GM12873 (cell line): ENCODE data around the gene CCDC134.

ENCODE experiments used
- TF ChIP-seq, protein P1 (sequence below): IDR thresholded peaks from 2 replicates; pipeline ENCODE4 v1.5.1; 2012; ENCODE audit warnings: low read depth, mild to moderate bottlenecking, moderate library complexity, low read length, control low read depth; ENCODE audit not compliant: insufficient read depth; ENCODE audit errors: missing control alignments

CCDC134 gene

DNA sequence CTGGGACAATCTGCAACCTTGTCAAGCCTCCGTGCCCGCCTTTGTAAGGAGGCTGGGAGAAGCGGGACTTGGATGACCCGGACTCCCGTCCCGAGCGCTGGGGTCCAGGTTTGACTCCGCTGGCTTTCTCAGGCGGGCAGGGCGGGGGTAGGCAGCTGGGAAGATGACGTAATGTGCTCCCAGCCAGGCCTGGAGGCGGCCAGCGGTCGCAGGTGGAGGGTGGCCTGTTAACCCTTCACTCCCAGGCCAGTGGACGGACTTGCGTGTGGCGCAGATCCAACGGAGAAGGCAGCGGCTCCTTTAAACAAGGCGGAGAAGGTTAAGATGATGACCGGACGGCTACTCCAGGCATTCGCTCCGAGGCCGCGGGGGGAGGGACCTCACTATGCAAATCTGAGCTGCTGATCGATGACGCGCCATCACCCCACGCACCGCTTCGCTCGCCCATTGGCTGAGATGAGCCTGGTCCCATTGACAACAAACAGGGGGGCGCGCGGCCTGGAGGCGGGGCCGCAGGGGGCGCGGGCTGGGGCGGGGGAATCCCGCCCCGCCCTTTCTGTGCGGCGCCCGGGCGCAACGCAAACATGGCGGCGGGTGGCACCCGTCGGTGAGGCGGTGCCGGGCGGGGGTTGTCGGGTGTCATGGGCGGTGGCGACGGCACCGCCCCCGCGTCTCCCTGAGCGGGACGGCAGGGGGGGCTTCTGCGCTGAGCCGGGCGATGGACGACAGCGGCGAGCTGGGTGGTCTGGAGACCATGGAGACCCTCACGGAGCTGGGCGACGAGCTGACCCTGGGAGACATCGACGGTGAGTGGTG lies 32.3 kb downstream of the CCDC134 start, which contains the start of gene SREBF2:
Gene SREBF2, plus strand, starts transcription at position 553 of the 816 bp plus-strand sequence. Its CDS starts 166 bp downstream, at position 719.
- TF ChIP-seq, protein P1, sequence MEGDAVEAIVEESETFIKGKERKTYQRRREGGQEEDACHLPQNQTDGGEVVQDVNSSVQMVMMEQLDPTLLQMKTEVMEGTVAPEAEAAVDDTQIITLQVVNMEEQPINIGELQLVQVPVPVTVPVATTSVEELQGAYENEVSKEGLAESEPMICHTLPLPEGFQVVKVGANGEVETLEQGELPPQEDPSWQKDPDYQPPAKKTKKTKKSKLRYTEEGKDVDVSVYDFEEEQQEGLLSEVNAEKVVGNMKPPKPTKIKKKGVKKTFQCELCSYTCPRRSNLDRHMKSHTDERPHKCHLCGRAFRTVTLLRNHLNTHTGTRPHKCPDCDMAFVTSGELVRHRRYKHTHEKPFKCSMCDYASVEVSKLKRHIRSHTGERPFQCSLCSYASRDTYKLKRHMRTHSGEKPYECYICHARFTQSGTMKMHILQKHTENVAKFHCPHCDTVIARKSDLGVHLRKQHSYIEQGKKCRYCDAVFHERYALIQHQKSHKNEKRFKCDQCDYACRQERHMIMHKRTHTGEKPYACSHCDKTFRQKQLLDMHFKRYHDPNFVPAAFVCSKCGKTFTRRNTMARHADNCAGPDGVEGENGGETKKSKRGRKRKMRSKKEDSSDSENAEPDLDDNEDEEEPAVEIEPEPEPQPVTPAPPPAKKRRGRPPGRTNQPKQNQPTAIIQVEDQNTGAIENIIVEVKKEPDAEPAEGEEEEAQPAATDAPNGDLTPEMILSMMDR, result no peak

DNA sequence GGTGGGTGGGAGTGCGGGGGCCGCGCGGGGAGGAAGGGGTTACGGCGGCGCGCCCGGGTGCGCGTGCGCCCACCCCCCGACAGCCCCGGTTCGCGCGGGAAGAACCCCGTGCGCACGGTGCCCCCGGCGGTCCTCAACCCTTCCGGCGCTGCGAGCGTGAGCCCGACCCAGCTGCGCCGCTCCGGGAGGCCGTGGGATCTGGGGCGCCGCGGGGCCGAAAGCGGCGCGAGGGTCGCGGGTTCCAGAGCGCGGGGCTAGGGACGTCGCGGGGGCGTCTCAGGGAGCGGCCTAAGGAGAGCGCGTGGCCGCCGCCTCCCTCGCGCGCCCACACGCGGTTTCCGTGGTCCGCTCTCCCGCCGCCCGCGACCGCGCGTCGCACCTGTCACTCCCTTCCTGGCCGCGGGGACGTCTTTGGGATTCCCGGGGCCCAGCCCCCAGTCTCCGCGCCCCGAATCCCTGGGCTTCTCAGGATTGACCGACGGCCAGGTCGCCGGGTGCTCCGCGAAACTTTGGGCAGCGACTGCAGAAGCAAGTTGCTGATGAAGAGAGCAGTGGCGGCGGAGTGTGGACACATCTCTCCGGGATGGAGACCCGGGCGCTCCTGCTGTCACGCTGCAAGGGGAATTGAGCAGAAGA lies 33.0 kb downstream of the CCDC134 start:
- TF ChIP-seq, protein P1, result no peak

DNA sequence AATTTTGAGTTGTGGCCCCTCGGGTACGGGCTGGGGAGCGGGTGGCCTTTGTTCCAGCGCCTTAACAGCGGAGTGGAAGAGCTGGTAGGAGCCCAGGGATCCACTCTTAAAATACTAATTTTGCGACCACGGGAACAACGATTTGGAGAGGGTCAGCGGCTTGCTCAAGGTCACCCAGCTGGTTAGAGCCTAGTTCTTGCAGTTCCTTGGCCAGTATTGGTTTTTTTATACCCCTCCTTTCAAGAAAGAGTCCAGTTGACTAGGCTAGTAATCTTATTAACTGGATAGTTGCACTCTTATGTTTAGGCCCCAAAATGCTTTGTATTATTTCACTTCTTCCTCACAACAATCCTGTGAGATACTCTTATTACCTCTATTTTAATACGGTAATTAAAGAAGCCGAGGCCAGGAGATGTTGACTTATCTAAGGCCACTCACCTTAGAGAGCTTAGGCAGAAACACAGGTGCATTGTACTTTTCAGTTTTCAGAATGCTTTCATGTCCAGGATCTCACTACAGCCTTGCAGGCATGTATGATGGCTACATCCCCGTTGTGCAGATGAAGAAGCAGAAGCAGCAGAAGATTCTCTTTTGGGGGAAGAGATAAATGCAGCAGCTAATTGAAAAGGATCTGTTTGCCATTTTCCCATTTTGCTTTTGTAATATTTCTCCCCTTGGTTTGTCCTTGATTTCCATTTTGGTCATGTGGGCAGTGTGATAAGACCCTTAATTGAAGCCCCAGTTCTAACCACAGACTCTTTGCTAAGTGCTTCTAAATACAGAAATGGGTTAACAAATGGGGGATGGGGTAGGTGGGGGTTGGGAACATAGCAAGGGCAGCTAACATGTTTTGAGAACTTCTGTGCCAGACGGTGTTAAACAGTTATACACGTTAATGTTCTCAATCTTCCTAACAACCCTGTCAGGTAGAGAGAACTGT lies 33.8 kb downstream of the CCDC134 start:
- TF ChIP-seq, protein P1, result no peak

DNA sequence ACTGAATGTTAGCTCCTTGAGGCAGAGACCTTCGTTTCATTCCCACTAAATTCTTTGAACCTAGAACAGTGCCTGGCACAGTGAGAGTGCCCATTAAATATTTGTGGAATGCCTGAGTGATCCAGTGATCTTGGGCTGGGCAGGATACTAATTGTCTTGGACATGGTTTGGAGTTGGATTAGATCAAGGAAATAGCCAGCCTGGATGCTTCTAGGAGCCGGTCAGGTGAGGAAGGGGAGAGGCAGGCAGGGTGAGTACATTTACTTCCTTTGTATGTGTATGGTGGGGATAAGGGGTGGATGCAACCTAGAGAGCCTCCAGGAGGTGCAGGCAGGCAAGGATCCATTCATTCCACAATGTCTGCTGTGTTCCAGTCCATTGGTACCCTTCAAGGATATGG lies 36.1 kb downstream of the CCDC134 start:
- TF ChIP-seq, protein P1, result no peak

DNA sequence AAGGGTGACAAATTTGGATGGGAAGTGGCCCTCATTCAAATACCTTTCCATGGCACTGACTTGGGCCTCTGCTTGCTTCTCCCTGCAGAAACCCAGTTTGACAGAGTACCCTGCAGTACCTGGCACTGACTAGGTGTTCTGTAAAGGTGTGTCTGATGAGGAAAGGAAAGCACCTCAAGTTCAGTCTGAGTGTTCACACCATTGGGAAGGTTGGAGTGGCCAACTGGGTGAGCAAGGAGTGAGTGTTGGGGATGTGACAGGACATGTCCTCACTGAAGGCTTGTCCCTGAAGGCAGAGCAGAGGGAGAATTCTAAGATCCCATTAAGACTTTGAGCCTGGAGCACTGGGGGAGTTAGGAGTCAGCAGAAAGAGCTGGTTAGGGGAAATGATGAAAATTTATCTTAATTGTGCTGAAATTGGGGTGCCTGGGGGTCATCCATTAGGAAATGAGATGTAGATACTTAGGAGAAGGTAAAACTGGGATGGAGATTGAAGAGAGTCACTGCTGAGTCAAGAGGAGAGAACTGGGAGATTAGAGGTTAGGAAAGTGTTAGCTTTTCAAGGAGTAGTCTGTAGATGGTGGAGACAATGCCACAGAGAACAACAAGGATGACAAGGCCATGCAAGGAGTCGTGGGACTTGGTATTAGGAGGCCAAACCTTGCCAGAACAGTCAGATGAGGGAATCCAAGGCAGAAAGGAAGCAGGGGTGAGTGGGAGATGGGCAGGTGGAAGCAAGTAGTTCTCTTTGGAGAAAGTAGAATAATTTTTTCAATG lies 38.6 kb downstream of the CCDC134 start:
- TF ChIP-seq, protein P1, result no peak

DNA sequence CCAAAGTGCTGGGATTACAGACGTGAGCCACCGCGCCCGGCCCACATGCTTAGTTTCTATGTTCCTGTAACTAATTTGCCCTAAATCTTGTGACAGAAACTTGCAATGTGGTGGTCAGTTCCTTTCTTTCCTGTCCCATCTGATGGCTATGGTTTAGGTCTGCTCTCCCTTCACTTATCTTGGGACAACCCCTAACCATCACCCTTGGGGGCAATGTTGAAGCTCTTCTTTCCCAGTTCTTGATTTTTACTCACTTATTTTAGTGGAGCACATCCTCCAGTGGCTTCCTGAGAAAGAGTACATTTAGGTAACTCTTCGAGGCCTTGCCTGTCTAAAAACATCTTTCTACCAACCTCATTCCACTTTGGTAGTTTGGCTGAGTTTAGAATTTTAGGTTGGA lies 39.7 kb downstream of the CCDC134 start:
- TF ChIP-seq, protein P1, result no peak
